ENCODE measurements around the gene TNK1.

Gene TNK1

DNA sequence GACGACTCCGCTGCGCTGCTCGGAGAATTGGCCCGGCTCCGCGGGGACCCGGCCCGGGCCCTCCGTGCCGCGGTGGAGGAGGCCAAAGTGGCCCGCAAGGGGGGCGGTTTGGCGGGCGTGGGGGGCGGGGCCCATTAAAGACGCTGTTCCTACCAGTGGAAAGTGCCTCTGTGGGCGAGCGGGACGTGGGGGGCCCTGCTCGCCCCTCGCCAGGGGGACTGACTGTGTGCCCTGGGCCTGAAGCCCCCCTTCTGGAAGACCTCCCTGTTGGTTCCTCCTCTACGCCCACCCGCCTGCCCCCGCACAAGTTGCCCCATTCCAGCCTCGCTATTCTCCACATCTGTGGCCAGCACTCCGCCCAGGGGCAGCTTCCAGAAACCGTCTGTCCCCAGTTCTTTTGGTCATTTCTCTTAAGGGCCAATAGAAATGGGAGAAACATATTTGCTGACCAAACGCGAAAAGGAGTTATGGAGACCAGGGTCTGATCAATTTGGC, 56.5 kb downstream of the TNK1 start:
- DNase-seq = no peak

DNA sequence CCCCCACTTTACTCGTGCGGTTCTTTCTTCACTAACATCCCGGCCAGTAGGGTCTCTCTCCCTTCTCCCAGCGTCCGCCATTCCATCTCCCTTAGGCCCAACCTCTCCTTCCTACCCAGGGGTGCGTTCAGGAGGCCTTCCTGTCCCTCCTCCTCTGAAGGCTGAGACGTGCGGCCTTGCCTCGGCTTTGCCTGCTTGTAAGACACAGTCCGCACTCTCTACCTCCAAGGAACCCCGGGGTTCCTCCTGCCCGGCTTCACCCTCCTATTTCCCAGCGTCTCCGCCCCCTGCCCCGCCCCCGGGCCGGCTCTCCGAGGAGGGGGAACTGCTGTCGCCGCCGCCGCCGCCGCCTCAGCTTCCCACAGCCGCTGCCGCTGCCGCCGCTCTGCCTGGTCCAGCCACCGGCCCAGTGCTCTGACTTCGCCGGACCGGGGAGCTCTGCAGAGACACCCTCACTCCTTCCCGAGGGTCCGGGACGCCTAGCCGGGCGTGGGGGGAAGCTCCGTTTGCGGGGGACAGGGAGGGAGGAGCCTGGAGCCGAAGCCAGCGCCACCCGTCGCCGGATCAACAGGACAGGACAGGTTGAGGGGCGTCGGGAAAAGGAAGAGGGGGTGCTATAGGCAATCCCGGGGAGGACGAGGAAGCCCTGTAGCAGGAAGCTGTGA, 57.2 kb downstream of the TNK1 start:
- DNase-seq = peak; percentile 57

DNA sequence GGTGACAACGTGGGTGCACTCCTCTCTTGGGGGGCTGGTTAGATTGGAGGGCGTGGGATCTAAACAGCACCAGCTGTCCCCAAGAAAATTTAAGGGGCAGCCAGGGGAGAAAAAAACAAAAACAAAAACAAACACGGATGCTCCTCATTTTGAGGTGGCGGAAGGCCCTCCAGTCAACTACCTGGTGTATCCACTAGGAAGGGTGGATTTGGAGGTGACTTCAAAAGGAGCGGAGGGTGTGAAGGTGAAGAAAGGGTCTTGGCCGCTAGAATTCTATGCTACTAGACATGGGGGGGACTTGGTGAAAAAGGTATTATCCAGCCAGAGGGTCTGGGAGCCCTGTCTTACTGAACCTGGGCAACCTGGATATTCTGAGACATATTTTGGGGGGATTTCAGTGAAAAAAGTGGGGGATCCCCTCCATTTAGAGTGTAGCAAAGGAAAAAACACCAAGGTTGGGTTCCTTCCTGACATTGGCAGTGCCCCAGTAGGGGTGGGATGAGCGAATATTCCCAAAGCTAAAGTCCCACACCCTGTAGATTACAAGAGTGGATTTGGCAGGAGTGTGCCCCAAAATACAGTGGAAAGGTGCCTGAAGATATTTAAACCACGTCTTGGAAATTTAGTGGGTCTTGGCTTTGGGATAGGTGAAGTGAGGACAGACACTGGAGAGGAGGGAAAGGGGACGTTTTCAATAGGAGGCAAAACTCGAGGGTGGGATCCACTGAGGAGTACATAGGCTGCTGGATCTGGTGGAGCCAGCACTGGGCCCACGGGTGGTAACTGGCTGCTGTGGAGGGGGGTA, 58.0 kb downstream of the TNK1 start:
- DNase-seq = no peak
